ENCODE data around the gene POLR2B.
A peak's percentile ranks its signal among the peaks of the same experiment; 100 is the strongest.
"Not testable (repeated sequence)": the region's sequence is repeated elsewhere in the genome, so short reads cannot be mapped to it uniquely, and the experiment has no call there.

The POLR2B gene

GRCh38 chr4:56978750-56979303 is at the start of gene POLR2B:
POLR2B (plus strand) TSS chr4:56978896; CDS start chr4:56978986, 90 bp downstream.
- DNase-seq, result peak; percentile 88

GRCh38 chr4:56930638-56931037 is 48.1 kb upstream of the POLR2B start:
- no peak for DNase-seq

GRCh38 chr4:56931924-56932323 is 46.8 kb upstream of the POLR2B start:
- no peak for DNase-seq

DNA sequence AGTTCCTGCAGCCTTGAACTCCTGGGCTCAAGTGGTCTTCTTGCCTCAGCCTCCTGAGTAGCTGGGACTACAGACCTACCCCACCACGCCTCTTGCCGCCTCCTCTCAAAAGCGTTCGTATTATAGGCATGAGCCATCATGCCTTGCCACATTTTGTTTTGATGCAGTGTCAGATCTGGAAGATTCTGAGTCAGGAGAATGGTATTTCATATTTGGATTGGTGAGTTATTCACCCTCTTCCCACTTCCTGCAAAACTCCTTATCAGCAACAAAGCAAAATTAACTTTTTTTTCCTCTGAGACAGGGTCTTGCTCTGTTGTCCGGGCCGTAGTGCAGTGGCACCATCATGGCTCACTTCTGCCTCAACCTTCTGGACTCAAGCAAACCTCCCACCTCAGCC is 41.4 kb upstream of the POLR2B start:
- no peak for DNase-seq

DNA sequence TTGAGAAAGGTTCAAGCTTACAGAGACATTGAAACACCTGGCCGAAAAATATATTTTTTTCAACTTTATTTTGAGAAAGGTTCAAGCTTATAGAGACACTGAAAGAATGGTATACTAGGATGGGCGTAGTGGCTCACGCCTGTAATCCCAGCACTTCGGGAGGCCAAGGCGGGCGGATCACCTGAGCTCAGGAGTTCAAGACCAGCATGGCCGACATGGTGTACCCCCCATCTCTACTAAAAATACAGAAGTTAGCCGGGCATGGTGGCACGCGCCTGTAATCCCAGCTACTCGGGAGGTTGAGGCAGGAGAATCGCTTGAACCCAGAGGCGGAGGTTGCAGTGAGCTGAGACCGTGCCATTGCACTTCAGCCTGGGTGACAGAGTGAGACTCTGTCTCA is 38.9 kb upstream of the POLR2B start:
- not testable (repeated sequence) for DNase-seq

GRCh38 chr4:56940403-56940802 is 38.3 kb upstream of the POLR2B start:
- DNase-seq, result no peak

DNA sequence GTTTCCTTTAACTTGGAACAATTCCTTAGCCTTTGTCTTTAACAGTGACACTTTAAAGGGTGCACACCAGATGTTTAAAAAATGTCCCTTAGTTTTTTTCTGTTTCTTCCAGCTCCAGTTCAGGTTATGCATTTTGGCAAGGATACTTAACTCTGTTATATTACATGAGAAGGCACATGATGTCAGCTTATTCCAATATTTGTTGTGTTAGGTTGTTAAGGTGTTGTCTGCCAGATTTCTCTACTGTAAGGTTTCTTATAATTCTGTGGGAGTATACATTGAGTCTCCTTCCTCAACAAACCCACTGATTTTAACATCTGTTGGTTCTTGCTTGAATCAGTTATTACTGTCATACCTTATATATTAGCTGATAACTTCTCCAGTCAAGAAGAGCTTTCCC is 37.7 kb upstream of the POLR2B start:
- DNase-seq, result no peak

DNA sequence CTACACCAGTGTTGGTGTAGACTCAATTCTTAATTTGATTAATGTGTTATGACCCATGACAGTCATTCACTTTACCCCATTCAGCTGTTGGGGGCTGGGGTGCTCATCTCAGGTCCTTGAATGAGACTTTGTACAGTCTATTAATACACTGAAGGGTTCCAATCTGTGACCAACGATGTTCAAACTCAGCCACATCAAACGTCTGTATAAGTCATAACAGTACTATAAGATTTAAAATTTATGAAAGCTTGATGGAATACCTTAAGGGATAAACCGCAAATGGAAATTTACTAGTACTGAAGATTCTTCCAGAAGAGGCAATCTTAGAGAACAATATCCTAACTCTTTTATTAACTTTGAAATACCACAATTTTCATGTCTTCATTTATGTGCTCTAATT is 37.3 kb upstream of the POLR2B start:
- DNase-seq, result no peak

GRCh38 chr4:56953680-56954520 is 24.8 kb upstream of the POLR2B start:
- no peak for DNase-seq

- DNase-seq, result no peak
Measured at GRCh38 chr4:56958111-56958517, 20.6 kb upstream of the POLR2B start.

- no peak for DNase-seq
Measured at GRCh38 chr4:56959100-56959499, 19.6 kb upstream of the POLR2B start.

DNA sequence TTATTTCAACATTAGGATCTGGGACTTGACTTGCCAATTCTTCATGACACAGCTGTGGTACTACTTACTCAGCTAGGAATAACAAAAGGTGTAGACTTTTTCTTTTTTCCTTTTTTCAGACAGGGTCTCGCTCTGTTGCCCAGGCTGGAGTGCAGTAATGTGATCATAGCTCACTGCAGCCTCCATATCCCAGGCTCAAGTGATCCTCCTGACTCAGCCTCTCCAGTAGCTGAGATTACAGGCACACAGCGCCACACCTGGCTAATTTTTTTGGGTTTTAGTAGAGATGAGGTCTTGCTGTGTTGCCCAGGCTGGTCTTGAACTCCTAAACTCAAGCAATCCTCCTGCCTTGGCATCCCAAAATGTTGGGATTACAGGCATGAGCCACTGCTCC is 17.6 kb upstream of the POLR2B start:
- no peak for DNase-seq

GRCh38 chr4:56971383-56971782 is 7.3 kb upstream of the POLR2B start:
- no peak for DNase-seq

- no peak for DNase-seq
Measured at GRCh38 chr4:56972389-56972788, 6.3 kb upstream of the POLR2B start.

GRCh38 chr4:56972809-56973208 is 5.9 kb upstream of the POLR2B start:
- DNase-seq, result no peak

DNA sequence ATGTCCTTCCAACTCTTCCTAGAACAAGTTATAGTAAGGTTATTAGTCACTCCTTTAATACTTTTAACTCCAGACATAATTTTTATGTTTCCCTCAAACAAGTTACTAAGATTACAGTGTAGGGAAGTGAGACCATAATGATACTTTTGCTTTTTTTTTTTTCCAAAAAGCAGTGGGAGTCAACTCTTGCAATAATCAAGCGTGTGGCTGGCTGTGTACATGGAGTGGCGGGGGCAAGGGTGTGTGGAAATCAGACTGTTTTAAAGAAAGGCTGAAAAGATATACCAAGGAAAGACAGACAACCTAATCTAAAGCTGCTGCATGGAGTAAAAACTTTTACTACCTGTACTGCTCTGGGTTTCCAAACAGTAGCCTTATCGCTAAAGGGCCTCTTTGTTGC is 5.4 kb upstream of the POLR2B start:
- no peak for DNase-seq

DNA sequence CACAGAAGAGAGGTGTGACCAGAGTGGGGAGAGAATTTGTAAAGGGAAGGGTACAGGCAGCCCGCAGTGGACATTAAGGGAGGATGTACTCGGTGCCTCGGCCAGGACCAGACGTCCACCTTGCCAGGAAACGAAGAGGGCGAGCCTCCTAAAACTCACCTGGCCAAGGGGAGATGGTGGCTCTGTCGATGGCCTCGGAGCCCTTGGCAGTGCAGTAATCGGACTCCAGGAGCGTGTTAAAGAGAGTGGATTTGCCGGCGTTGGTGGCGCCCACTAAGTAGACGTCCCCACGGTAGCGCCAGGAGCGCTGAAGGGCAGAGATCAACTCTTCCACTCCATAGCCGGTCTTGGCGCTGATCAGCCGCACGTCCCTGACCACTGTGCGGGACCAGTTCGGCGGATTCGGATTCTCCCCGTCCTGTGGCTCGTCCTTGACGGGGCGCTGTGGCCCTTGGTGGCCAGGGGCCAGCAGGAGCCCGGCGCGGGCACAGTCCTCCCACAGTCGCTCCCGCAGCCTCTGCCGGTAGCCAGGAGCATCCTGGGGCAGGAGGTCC is 2.3 kb upstream of the POLR2B start:
- DNase-seq, result no peak

DNA sequence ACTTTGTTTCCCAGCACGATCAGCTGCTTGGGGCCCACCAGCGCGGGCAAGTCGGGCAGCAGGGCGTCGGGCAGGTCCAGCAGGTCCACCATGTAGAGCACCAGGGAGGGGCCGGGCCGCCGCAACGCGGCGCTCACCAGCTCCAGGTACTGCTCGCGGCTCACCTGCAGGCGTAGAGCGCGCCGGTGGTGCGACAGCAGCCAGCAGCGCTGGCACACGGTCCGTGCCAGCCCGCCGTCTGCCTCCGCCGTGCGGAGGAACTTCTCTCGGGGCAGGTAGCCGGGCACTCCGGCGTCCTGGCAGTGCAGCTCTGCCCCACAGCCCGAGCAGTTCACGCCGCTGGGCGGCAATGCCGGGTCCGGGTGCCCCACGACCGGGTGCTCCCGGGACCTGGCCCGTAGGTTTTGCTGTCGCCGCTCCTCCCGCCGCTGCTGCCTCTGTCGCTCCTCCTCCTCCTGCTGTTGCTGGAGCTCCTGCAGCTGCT is 1.8 kb upstream of the POLR2B start:
- DNase-seq, result peak; percentile 47

DNA sequence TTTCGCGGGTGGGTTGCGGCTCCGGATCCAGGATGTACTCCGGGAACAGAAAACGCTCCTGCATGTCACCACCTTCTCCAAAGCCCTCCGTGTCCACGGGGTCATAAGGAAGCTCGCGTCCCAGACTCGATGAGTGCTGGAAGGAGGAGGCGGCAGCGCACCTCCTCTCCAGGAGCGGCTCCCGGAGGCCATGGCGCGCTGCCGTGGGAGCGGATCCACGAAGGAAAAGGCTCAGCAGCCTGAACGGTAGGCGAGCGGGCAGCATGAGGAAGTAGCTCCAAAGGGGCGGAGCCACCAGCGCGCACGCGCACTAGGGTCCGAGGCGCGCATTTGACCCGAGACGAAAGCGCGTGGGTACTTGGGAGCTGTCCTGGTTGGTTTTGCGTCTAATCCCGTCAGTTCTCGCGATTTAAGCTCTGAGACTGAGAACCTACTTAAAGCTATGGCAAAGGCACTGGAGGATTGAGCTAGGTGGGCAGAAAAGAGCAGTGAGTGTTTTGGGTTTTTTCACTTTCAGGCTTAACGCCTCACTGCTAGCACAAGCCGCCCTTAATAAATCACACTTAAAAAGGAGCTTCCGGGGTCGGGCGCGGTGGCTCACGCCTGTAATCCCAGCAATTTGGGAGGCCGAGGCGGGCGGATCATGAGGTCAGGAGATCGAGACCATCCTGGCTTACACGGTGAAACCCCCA is 1.2 kb upstream of the POLR2B start, which contains the start of gene NOA1:
Gene NOA1 (minus strand): TSS at position 286 of the 692 bp plus-strand sequence. CDS start 21 bp downstream, at position 265.
- peak; percentile 93 for DNase-seq

DNA sequence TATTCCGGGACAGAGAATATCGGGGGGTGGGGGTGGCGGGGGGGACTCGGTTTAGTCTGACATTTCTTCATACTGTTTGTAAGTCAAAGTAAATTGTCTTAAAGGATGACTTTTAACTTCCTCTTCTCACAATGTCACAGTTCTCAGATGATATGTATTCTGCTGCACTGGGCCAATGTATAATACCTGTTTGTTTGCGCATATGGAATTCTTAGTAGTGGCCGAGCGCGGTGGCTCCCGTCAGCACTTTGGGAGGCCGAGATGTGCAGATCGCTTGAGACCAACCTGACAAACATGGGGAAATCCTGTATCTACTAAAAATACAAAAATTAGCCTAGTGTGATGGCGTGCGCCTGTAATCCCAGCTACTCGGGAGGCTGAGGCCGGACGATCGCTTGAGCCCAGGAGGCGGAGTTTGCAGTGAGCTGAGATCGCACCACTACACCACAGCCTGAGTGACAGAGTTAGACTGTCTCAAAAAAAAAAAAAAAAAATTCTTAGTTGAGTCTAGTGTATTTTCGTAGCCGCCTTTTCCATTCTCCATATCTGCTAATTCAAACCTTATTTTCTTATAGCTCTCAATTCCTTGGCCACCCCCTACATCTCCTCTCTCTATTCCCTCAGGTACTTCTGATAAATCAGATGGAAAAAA is 851 bp downstream of the POLR2B start:
- DNase-seq, result peak; percentile 32

GRCh38 chr4:56981795-56982201 is 3.1 kb downstream of the POLR2B start:
- DNase-seq, result no peak

- DNase-seq, result no peak
Measured at GRCh38 chr4:56986192-56986591, 7.5 kb downstream of the POLR2B start.

DNA sequence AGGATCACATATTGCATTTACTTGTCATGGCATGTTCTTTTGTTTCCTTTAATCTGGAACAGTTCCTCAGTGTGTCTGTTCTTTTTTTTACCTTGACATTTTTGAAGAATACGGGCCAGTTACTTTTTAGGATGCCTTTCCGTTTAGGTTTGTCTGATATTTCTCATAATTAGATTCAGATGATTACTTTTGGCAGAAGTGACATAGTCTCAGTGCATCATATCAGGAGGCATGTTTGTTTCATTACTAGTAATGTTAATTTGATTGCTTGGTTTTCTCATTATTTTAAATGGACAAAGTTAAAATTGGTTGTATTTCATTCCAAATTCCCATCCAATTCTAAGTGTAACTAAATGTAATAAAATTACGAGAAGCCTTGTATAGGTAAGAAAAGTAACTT is 8.3 kb downstream of the POLR2B start:
- DNase-seq, result no peak

All from stimulated activated naive CD4-positive, alpha-beta T cell treated with Interleukin-2 at 50 U/mL for 16 hours (primary cell).